ENCODE data around the gene IL25.
"Not testable (repeated sequence)": the region's sequence is repeated elsewhere in the genome, so short reads cannot be mapped to it uniquely, and the experiment has no call there.

Gene IL25

DNA sequence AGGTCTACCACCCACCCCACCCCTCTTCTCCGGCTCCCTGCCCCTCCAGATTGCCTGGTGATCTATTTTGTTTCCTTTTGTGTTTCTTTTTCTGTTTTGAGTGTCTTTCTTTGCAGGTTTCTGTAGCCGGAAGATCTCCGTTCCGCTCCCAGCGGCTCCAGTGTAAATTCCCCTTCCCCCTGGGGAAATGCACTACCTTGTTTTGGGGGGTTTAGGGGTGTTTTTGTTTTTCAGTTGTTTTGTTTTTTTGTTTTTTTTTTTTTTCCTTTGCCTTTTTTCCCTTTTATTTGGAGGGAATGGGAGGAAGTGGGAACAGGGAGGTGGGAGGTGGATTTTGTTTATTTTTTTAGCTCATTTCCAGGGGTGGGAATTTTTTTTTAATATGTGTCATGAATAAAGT lies 46.9 kb upstream of the IL25 start:
- H3K14ac ChIP-seq (ENCODE audit: low read length); H3K4ac ChIP-seq (ENCODE audit: low read length); H2BK5ac ChIP-seq (ENCODE audit: low read length); H2BK120ac ChIP-seq (ENCODE audit: low read depth, low read length); H2BK12ac ChIP-seq (ENCODE audit: low read length); H3K23ac ChIP-seq (ENCODE audit: low read depth, low read length, poor library complexity); H4K8ac ChIP-seq (ENCODE audit: low read depth, low read length); H3K79me1 ChIP-seq (ENCODE audit: low read depth, low read length); H4K91ac ChIP-seq (ENCODE audit: low read depth, low read length, poor library complexity); H3K9ac ChIP-seq (ENCODE audit: low read depth, low read length, poor library complexity); H3K9me3 ChIP-seq (replicated peaks in 1 of 2; ENCODE audit: control insufficient read depth in 2 of 2, insufficient read depth in 1 of 2, low read depth in 1 of 2, low read length in 2 of 2); H2AFZ ChIP-seq (ENCODE audit: low read length); H3K4me2 ChIP-seq (ENCODE audit: insufficient read depth, low read length, poor library complexity, severe bottlenecking); H3K27me3 ChIP-seq (ENCODE audit: control insufficient read depth in 3 of 3, insufficient read depth in 3 of 3, low read depth in 1 of 3, low read length in 3 of 3); H3K4me1 ChIP-seq (ENCODE audit: control insufficient read depth in 2 of 2, insufficient read depth in 1 of 2, low read depth in 1 of 2, low read length in 2 of 2); H2BK15ac ChIP-seq (ENCODE audit: low read length); H3K4me3 ChIP-seq (ENCODE audit: low read length in 2 of 2); H3K18ac ChIP-seq (ENCODE audit: low read length); H2AK5ac ChIP-seq (ENCODE audit: low read depth, low read length); DNase-seq (ENCODE audit: low spot score); H3K27ac ChIP-seq (replicated peaks; ENCODE audit: low read length): not testable (repeated sequence)
- peaks cover 25 to 43% of the 10 kb centered on the region in 2 donors for H3K36me3 ChIP-seq (replicated peaks in 1 of 2; ENCODE audit: control insufficient read depth in 2 of 2, insufficient read depth in 2 of 2, low read length in 2 of 2)
- WGBS, 2 donors (ENCODE audit: extremely low coverage in 2 of 2, insufficient read length in 2 of 2, insufficient replicate concordance in 1 of 2), result no CpG with 5 or more reads among the region's 5 CpGs

DNA sequence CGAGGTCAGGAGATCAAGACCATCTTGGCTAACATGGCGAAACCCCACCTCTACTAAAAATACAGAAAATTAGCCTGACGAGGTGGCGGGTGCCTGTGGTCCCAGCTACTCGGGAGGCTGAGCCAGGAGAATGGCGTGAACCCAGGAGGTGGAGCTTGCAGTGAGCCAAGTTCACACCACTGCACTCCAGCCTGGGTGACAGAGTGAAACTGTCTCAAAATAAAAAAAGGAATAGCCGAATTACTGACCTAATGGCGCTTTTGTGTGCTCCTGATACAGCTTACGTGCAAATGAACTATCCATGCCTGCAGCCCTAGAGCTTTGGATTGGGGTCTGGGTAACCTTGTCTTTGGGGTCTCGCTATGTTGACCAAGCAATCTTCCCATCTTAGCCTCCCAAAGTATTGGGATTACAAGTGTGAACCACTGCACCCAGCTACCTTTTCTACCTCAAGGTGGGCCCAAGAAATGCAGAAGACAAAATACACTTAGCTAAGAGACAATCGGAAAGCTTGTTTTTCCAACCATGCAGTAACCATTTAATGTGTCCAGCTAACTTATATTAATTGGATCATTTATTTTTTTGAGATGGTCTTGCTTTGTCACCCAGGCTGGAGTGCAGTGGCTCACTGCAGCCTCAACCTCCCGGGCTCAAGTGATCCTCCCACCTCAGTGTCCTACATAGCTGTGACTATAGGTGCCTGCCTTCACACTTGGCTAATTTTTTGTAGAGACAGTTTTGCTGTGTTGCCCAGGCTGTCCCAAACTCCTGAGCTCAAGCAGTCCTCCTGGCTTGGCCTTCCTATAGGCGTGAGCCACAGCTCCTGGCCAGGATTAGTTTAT lies 45.9 kb upstream of the IL25 start:
- no peak overlapping the region for H3K4ac ChIP-seq (ENCODE audit: low read length)
- H2AFZ ChIP-seq (ENCODE audit: low read length), result no peak overlapping the region
- H3K14ac ChIP-seq (ENCODE audit: low read length), result no peak overlapping the region
- peaks cover 6 to 8% of the 10 kb centered on the region in 2 donors for H3K4me1 ChIP-seq (ENCODE audit: control insufficient read depth in 2 of 2, insufficient read depth in 1 of 2, low read depth in 1 of 2, low read length in 2 of 2)
- H3K9me3 ChIP-seq (replicated peaks in 1 of 2; ENCODE audit: control insufficient read depth in 2 of 2, insufficient read depth in 1 of 2, low read depth in 1 of 2, low read length in 2 of 2), result no peaks in the 10 kb centered on the region
- H3K27me3 ChIP-seq (ENCODE audit: control insufficient read depth in 3 of 3, insufficient read depth in 3 of 3, low read depth in 1 of 3, low read length in 3 of 3), result no peaks in the 10 kb centered on the region
- no peak overlapping the region for H2BK12ac ChIP-seq (ENCODE audit: low read length)
- DNase-seq (ENCODE audit: low spot score), result no peak
- H2BK120ac ChIP-seq (ENCODE audit: low read depth, low read length), result no peak overlapping the region
- H3K4me2 ChIP-seq (ENCODE audit: insufficient read depth, low read length, poor library complexity, severe bottlenecking), result no peak overlapping the region
- no peak overlapping the region for H3K4me3 ChIP-seq (ENCODE audit: low read length in 2 of 2)
- no peak overlapping the region for H2AK5ac ChIP-seq (ENCODE audit: low read depth, low read length)
- no peak overlapping the region for H2BK5ac ChIP-seq (ENCODE audit: low read length)
- H3K36me3 ChIP-seq (replicated peaks in 1 of 2; ENCODE audit: control insufficient read depth in 2 of 2, insufficient read depth in 2 of 2, low read length in 2 of 2), result peaks cover 25 to 43% of the 10 kb centered on the region in 2 donors
- H3K18ac ChIP-seq (ENCODE audit: low read length), result no peak overlapping the region
- H4K8ac ChIP-seq (ENCODE audit: low read depth, low read length), result no peak overlapping the region
- no peak overlapping the region for H3K27ac ChIP-seq (replicated peaks; ENCODE audit: low read length)
- no peak overlapping the region for H3K23ac ChIP-seq (ENCODE audit: low read depth, low read length, poor library complexity)
- no peak overlapping the region for H4K91ac ChIP-seq (ENCODE audit: low read depth, low read length, poor library complexity)
- no peak overlapping the region for H2BK15ac ChIP-seq (ENCODE audit: low read length)
- peaks cover 7% of the 10 kb centered on the region for H3K79me1 ChIP-seq (ENCODE audit: low read depth, low read length)
- no peak overlapping the region for H3K9ac ChIP-seq (ENCODE audit: low read depth, low read length, poor library complexity)
- no CpG with 5 or more reads among the region's 13 CpGs for WGBS, 2 donors (ENCODE audit: extremely low coverage in 2 of 2, insufficient read length in 2 of 2, insufficient replicate concordance in 1 of 2)

DNA sequence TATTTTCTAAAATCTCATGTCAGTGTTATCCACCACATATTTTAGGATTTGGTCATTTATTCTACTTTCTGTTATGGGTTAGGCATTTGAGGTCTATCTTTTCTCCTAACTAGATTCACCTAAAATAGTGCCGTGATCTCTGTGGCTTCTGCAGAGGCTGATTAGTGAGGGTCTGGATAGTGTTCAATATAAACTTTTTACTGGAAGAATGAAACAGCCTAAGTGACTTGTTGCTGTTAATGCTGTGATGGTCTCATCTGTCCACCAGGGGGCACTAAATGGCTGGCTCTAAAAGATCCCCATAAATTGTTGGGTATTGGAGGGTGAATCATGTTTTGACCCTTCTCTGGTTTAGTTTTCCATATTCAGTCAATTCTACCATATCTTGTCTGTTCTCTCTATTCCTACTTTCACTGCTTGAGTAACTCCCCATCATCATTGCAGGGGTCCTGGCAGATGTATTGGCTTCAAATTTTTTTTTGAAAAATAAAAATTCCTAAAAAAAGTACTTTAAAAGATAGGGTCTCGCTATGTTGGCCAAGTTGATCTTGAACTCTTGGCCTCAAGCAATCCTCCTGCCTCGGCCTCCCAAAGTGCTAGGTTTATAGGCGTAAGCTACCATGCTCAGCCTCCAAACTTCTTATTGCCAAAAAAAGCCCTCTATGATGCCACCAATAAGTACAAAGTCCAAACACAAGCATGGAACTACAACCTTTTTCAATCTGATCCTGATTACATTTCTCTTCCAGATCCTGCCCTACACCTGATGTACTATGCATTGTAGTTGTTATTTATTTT lies 44.5 kb upstream of the IL25 start:
- Histone ChIP-seq H3K4ac (ENCODE audit: low read length) (no peak overlapping the region), H2BK15ac (ENCODE audit: low read length) (no peak overlapping the region), H3K36me3 (replicated peaks in 1 of 2; ENCODE audit: control insufficient read depth in 2 of 2, insufficient read depth in 2 of 2, low read length in 2 of 2) (peaks cover 15 to 32% of the 10 kb centered on the region in 2 donors), H3K4me1 (ENCODE audit: control insufficient read depth in 2 of 2, insufficient read depth in 1 of 2, low read depth in 1 of 2, low read length in 2 of 2) (peaks cover 1 to 4% of the 10 kb centered on the region in 2 donors), H3K4me2 (ENCODE audit: insufficient read depth, low read length, poor library complexity, severe bottlenecking) (no peak overlapping the region), H3K4me3 (ENCODE audit: low read length in 2 of 2) (no peak overlapping the region), H3K14ac (ENCODE audit: low read length) (no peak overlapping the region), H4K91ac (ENCODE audit: low read depth, low read length, poor library complexity) (no peak overlapping the region), H2BK5ac (ENCODE audit: low read length) (no peak overlapping the region), H3K18ac (ENCODE audit: low read length) (no peak overlapping the region), H2BK12ac (ENCODE audit: low read length) (no peak overlapping the region), H3K27me3 (ENCODE audit: control insufficient read depth in 3 of 3, insufficient read depth in 3 of 3, low read depth in 1 of 3, low read length in 3 of 3) (no peaks in the 10 kb centered on the region), H3K27ac (replicated peaks; ENCODE audit: low read length) (no peak overlapping the region), H3K9ac (ENCODE audit: low read depth, low read length, poor library complexity) (no peak overlapping the region), H3K9me3 (replicated peaks in 1 of 2; ENCODE audit: control insufficient read depth in 2 of 2, insufficient read depth in 1 of 2, low read depth in 1 of 2, low read length in 2 of 2) (no peaks in the 10 kb centered on the region), H2AK5ac (ENCODE audit: low read depth, low read length) (no peak overlapping the region), H2BK120ac (ENCODE audit: low read depth, low read length) (no peak overlapping the region), H3K23ac (ENCODE audit: low read depth, low read length, poor library complexity) (no peak overlapping the region), H4K8ac (ENCODE audit: low read depth, low read length) (no peak overlapping the region), H3K79me1 (ENCODE audit: low read depth, low read length) (peaks cover 4% of the 10 kb centered on the region), H2AFZ (ENCODE audit: low read length) (no peak overlapping the region)
- no CpG with 5 or more reads among the region's 4 CpGs for WGBS, 2 donors (ENCODE audit: extremely low coverage in 2 of 2, insufficient read length in 2 of 2, insufficient replicate concordance in 1 of 2)
- peak; percentile 76 for DNase-seq (ENCODE audit: low spot score)

DNA sequence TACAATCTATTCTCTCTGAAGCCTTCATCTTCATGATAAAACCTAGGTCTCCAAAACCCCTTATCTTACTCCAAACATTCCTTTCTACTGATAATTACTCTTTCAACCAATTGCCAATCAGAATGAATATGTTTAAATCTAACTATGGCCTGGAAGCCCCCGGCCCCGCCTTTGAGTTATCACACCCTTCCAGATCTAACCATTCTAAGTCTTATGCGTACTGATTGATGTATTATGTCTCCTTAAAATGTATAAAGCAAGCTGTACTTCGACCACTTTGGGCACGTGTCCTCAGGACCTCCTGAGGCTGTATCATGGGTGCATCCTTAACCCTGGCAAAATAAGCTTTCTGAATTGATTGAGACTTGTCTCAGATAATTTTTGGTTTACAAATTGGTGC lies 37.0 kb upstream of the IL25 start:
- Histone ChIP-seq H3K27ac (replicated peaks; ENCODE audit: low read length) (no peak overlapping the region), H3K23ac (ENCODE audit: low read depth, low read length, poor library complexity) (no peak overlapping the region)

More for the DNA sequence above, 37.0 kb upstream of the IL25 start:
- WGBS, 2 donors (ENCODE audit: extremely low coverage in 2 of 2, insufficient read length in 2 of 2, insufficient replicate concordance in 1 of 2), result no CpG with 5 or more reads among the region's 5 CpGs
- Histone ChIP-seq H3K9ac (ENCODE audit: low read depth, low read length, poor library complexity) (no peak overlapping the region), H3K36me3 (replicated peaks in 1 of 2; ENCODE audit: control insufficient read depth in 2 of 2, insufficient read depth in 2 of 2, low read length in 2 of 2) (no peaks in the 10 kb centered on the region), H3K79me1 (ENCODE audit: low read depth, low read length) (peaks cover 2% of the 10 kb centered on the region), H2BK12ac (ENCODE audit: low read length) (no peak overlapping the region), H2BK5ac (ENCODE audit: low read length) (no peak overlapping the region), H3K9me3 (replicated peaks in 1 of 2; ENCODE audit: control insufficient read depth in 2 of 2, insufficient read depth in 1 of 2, low read depth in 1 of 2, low read length in 2 of 2) (peaks cover 2 to 6% of the 10 kb centered on the region in 2 donors), H2AK5ac (ENCODE audit: low read depth, low read length) (no peak overlapping the region), H3K4me2 (ENCODE audit: insufficient read depth, low read length, poor library complexity, severe bottlenecking) (no peak overlapping the region), H2AFZ (ENCODE audit: low read length) (no peak overlapping the region), H3K4me3 (ENCODE audit: low read length in 2 of 2) (no peak overlapping the region), H4K8ac (ENCODE audit: low read depth, low read length) (no peak overlapping the region), H3K4ac (ENCODE audit: low read length) (no peak overlapping the region), H2BK120ac (ENCODE audit: low read depth, low read length) (no peak overlapping the region), H3K18ac (ENCODE audit: low read length) (no peak overlapping the region), H3K4me1 (ENCODE audit: control insufficient read depth in 2 of 2, insufficient read depth in 1 of 2, low read depth in 1 of 2, low read length in 2 of 2) (no peaks in the 10 kb centered on the region), H2BK15ac (ENCODE audit: low read length) (no peak overlapping the region), H3K14ac (ENCODE audit: low read length) (no peak overlapping the region), H4K91ac (ENCODE audit: low read depth, low read length, poor library complexity) (no peak overlapping the region), H3K27me3 (ENCODE audit: control insufficient read depth in 3 of 3, insufficient read depth in 3 of 3, low read depth in 1 of 3, low read length in 3 of 3) (no peaks in the 10 kb centered on the region)
- DNase-seq (ENCODE audit: low spot score), result no peak
